COLO829 (cell line): ENCODE data around the gene CLN6.
"Not testable (repeated sequence)": the region's sequence is repeated elsewhere in the genome, so short reads cannot be mapped to it uniquely, and the experiment has no call there.

Experiments used
- DNase-seq: peaks from one replicate; pipeline ENCODE4 v3.0.0; 2012; ENCODE audit warnings: low spot score

The CLN6 gene

DNA sequence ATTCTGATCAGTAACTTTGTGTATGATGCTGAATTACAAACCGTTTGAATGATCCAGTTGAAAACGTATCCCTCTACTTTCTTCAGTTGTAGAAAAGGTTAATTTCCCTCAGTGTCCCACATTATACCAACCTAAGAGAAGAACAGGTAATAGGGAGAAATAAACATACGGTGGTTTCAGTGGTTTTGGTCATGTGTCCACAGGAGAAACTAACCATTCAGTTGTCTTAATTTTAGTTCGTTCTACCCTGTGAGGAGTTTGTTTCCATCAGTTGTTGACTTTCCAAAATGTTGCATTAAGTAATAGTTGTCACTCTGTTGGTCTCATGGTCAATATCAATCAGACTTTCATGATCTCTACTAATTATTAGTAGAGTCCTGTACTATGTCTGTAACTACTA, 39.5 kb downstream of the CLN6 start:
- no peak for DNase-seq

DNA sequence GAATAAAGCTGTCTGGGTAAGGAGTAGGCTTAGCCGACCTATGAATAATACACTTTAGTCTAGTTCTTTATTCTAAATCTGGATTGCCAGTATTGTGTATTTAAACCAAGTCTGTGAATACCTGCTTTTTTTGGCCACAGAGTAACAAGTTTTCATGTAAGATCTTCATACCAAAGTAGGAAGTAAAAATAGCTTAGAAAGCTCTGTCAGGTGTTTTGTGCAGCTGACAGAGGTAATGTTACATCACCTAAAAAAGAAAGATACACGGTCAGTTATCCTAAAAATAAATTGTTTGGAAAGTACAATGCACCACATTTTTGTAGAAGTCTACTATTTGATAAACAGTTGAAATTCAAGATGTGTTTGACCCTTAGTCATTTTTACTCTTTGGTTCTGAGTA, 40.9 kb downstream of the CLN6 start:
- DNase-seq, result no peak

DNA sequence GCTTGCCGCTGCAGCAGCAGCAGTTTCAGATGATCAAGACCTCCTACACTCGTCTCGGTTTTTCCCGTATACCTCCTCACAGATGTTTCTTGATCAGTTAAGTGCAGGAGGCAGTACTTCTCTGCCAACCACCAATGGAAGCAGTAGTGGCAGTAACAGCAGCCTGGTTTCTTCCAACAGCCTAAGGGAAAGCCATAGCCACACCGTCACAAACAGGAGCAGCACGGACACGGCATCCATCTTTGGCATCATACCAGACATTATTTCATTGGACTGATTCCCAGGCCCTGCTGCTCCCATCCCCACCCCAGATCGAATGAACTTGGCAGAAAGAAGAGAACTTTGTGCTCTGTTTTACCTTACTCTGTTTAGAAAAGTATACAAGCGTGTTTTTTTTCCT, 42.0 kb downstream of the CLN6 start:
- DNase-seq, result no peak

DNA sequence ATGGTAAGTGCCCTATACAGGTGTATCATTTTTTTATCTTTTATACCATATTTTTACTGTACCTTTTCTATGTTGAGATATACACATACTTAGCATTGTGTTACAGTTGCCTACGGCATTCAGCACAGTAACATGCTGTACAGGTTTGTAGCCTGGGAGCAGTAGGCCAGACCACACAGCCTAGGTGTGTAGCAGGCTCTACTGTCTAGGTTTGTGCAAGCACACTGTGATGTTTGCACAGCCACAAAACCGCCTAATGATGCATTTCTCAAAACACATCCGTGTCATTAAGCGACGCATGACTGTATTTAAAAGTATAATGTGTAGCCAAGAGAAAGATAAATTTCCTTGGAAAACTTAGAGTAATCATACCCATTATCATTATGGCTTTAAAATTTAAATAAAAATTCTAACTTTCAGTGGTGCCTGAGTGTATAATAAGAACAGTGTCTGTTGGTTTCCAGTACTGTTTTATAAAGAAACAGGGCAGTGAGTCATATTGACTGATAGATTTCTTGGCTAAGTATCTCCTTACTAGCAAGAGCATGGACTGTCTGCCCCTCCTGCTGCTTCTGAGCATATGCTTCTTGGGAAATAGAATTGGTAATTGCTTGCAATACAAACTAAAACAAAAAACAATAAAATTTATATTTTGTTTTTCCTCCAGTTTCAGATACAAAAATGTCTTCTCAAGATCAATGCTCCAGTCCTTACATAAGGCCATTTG, 42.7 kb downstream of the CLN6 start:
- DNase-seq, result no peak

DNA sequence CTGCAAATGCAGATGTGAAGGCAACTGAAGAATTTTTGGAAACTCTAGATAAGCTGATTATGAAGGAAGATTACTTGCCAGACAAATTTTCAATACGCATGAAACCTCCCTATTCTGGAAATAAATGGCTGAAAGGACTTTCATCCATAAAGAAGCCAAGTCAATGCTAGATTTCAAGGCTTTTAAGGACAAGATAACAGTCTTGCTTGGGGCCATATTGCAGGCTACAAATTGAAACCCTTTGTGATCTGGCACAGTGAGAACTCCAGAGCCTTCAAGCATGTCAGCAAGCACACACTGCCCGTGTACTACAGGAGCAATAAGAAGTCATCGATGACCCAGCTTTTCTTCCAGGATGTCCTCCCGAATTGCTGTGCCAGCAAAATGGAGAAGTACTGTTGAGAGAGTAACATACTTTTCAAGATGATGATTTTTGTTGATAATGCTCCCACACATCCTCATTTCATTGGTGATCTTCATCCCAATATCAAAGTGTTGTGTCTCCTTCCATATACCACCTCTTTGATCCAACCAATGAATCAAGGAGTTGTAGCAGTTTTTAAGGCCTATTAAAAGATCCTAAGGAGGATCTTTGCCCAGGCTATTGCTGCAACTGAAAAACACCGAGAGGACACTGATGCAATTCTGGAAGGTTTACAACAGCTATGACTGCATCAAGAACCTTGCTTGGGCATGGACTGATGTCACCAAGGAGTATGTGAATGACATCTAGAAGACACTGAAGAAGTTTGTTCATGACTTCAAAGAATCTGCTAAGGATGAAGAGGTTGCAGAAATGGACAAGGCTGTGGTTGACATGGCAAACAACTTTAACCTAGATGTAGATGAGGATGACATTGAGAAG, 44.7 kb downstream of the CLN6 start:
- DNase-seq, result no peak

DNA sequence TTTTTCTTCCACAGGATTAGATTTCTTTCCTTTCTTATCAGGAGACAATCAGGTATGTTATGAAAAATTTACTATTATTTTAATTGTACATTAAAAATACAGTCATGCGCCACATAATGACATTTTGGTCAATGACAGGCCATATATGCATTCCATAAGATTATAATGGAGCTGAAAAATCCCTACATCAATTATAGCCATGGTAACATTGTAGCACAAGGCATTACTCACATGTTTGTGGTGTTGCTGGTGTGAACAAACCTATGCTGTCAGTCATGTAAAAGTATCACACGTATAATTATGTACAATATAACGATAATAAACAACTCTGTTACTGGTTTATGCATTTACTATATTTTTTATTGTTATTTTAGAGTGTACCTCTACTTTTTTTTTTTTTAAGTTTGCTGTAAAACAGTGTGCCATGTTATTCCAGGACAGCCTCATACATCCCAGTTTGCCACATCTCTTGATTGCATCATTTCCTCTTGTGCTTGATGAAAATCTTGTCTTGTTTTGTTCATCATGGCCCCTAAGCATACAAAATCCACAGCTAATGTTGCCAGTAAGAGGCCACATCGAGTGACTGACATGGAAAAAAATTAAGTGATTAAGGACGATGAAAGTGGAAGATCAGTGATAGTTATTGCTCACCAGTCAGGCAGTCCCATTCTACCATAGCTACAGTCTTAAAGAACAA, 45.8 kb downstream of the CLN6 start:
- no peak for DNase-seq

DNA sequence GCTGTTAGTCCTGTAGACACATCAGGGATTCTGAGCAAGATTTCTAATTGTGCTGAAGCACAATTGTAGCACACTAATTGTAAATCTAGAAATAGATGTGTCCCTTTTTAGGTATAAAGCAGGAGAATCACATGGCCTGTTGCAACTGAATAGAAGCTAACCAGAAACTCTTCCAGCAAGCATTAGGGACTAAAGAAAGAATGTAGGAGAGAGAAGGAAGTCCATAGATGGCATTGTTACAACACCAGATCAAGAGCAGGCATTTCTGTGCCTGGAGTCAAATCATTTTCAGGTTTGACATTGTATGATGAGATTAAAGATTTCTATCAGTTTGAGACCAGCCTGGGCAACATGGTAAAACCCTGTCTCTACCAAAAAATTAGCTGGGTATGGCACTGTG, 51.8 kb downstream of the CLN6 start:
- DNase-seq, result no peak

DNA sequence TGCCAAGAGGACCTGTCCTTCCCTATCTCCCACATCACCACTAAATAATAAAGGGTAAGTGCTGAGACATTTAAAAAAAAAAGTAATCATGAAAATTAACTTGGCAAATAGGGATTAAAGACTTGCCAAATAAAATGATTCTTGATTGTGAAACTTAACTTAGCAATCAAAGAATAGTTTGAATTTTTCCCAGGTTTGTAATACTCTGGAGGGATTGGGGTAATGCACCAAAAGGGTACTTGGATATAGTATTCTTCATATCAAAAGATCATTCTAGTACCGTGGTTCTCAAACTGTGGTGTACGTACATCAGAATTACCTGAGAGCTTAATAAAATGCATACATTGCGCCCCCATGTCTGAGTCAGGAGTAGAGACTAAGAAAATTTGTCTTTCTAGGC, 52.9 kb downstream of the CLN6 start:
- DNase-seq, result no peak

DNA sequence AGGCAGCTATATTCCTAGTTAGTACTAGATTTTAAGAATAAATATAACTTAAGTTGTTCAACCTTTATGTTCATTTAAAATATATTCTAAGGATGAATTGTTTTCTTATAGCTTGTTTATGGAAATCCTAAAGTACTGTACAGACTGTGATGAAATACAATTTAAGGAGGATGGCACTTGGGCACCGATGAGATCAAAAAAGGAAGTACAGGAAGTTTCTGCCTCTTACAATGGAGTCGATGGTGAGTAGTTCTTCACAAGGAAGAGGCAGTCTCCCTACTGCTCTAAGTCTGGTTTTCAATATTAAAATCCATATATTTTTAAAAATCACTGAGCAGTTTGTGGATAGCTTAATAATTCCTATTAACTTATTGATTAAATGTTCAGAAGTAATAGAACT, 54.0 kb downstream of the CLN6 start:
- DNase-seq, result no peak

DNA sequence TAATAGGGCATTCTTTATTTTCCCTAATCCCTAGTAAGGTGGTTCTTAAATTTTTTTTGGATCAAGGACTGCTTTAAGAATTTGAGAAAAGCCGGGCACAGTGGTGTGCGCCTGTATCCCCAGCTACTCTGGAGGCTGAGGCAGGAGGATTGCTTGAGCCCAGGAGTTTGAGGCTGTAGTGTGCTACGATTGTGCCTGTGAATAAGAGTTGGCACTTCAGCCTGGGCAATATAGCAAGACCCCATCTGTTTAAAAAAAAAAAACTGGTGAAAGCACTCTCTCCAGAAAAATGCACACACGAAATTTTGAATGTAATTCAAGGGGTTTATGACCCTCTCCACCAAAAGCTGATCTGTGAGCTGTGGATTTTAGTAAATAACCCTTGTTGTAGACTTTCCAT, 56.4 kb downstream of the CLN6 start:
- DNase-seq, result no peak

DNA sequence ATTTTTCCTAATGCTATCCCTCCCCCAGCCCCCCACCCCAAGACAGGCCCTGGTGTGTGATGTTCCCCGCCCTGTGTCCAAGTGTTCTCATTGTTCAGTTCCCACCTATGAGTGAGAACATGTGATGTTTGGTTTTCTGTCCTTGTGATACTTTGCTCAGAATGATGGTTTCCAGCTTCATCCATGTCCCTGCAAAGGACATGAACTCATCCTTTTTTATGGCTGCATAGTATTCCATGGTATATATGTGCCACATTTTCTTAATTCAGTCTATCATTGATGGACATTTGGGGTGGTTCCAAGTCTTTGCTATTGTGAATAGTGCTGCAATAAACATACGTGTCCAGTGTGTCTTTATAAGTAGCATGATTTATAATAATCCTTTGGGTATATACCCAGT, 57.5 kb downstream of the CLN6 start:
- not testable (repeated sequence) for DNase-seq

DNA sequence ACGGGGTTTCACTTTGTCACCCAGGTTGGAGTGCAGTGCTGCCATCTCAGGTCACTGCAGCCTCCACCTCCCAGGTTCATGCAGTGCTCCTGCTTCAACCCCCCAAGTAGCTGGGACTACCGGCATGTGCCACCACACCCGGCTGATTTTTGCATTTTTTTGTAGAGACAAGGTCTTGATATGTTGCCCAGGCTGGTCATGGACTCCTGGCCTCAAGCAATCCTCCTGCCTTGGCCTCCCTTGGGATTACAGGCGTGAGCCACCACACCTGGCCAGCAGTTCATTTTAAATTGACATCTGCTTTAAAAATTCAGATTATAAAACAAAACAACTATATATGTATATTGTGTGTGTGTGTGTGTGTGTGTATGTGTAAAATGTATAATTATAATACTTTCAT, 62.7 kb downstream of the CLN6 start:
- DNase-seq, result no peak

DNA sequence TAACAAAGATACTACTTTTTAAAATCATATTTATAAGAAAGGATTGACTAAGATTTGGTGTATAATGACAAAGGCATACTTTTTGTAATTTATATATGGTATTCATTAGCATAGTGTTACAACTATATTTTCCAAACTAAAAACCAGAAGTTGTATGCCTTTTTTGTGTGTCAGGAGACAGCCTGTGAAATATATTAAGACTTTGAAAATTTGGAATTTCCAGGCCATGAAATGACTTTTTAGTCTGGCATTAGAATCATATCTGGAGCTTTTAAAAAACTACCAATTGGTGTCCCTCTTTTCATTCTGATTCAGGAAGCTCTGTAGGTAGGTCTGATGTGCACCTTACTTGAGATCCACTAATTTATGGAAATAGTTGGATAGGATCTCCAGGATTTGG, 66.3 kb downstream of the CLN6 start:
- no peak for DNase-seq

DNA sequence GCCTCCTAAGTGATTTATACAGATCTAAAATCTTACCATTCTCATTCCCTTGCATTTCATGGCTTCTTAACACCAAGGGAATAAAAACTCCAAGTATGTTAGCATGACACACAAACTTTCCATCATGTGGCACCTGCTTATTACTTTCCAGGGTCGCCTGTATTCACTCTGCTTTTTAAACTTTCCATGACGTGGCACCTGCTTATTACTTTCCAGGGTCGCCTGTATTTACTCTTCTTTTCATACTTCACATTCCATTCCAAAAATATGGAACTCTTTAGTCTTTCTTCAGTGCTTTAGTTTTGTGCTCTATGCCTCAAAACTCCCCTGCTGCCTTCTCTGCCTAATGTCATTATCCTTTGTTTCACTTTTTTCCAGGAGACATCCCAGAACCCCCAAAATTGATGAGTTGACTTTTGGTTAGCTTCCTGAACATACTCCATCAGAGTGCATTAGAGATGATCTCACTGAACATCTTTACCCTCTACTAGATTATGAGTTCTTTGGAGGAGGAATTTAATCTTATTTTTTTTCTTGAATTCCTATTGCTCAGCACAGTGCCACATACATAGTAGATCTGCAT, 71.4 kb downstream of the CLN6 start:
- no peak for DNase-seq

DNA sequence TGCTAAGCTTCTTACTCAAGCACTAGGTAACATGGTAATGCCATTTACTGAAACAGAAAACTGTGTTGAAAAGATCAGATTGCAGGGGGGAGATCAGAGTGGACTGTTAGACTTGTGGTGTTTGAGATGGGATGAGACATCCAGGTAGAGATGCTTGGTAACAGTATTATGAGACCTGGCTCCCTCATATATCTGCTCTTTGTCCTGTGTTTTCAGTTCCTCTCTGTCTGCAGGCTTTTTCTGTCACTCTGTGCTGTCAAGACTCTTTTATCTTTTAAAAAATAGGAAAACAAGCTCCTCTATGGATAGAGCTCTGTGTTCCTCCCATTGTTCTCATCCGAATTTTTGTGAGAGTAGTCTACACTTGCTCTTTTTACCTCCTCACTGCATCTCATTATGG, 72.5 kb downstream of the CLN6 start:
- no peak for DNase-seq
